H1 (cell line): Measurements from ENCODE around the gene MAGI2. TPM values are rescaled to one million over a fixed set of nuclear protein-coding genes. Genes with fewer than 3 reads are reported as not detected.

Experiments used
- CHD1 ChIP-seq: IDR thresholded peaks from 2 replicates; pipeline ENCODE4 v1.6.1; 2012; ENCODE audit warnings: low read depth, low read length, improper control_type of control experiment
- JUND ChIP-seq: IDR thresholded peaks from 2 replicates; pipeline ENCODE4 v1.6.1; 2011; ENCODE audit warnings: mild to moderate bottlenecking, improper control_type of control experiment, low read length
- SIX5 ChIP-seq: IDR thresholded peaks from 2 replicates; pipeline ENCODE4 v1.6.1; 2011; ENCODE audit warnings: mild to moderate bottlenecking, low read depth, low read length
- polyA plus RNA-seq, 7 experiments: library from polyadenylated mRNA; depleted of rRNA in 3 of 7; stranded (reverse) in 5 of 7; unstranded in 2 of 7; fragments of >200 nt in 5 of 7; fragments of 200-250 nt in 2 of 7; gene quantifications; 1 replicate in 5 of 7; 2 replicates in 1 of 7; 4 replicates in 1 of 7; pipeline versions ENCODE4 v1.2.1 to v1.2.3, GENCODE V29; 2011 to 2013; ENCODE audit warnings: missing spikeins in 2 of 7, mixed read lengths in 2 of 7
- total RNA-seq: library from RNA; stranded (reverse); fragmentation: NEBNext Ultra II Directional; extraction: Animal tissue kit (Norgen Biotek cat#: 25700); gene quantifications from 2 replicates; pipeline ENCODE4 v1.2.1, GENCODE V29; 2021
- TF ChIP-seq, protein P1 (sequence below): IDR thresholded peaks from 2 replicates; pipeline ENCODE4 v1.6.1; 2012; ENCODE audit warnings: low read length, inconsistent platforms
- TF ChIP-seq, protein P2 (sequence below): IDR thresholded peaks from 2 replicates; pipeline ENCODE4 v1.6.1; 2011; ENCODE audit warnings: low read depth, mild to moderate bottlenecking, low read length; ENCODE audit not compliant: insufficient read depth

Gene MAGI2
- total and polyA plus RNA-seq, 2 of the 8 experiments (the other 6 are each of a cell fraction or from before 2014, with no cell fraction given), result 6.0 to 27.3 TPM

- TF ChIP-seq, protein P1, sequence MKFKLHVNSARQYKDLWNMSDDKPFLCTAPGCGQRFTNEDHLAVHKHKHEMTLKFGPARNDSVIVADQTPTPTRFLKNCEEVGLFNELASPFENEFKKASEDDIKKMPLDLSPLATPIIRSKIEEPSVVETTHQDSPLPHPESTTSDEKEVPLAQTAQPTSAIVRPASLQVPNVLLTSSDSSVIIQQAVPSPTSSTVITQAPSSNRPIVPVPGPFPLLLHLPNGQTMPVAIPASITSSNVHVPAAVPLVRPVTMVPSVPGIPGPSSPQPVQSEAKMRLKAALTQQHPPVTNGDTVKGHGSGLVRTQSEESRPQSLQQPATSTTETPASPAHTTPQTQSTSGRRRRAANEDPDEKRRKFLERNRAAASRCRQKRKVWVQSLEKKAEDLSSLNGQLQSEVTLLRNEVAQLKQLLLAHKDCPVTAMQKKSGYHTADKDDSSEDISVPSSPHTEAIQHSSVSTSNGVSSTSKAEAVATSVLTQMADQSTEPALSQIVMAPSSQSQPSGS, result no peak
- TF ChIP-seq, protein P2, sequence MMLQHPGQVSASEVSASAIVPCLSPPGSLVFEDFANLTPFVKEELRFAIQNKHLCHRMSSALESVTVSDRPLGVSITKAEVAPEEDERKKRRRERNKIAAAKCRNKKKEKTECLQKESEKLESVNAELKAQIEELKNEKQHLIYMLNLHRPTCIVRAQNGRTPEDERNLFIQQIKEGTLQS, result no peak
- no peak for TF ChIP-seq SIX5
- TF ChIP-seq CHD1, result no peak
- TF ChIP-seq JUND, result no peak
- TF ChIP-seq, all 59 proteins: peak for 0
These were observed 389.2 kb downstream of the MAGI2 start (continued) for GRCh38 chr7:79064187-79064823.
